Trophoblast cell (in vitro differentiated cells and primary cell): Measurements from ENCODE around the gene EXOC4.
A peak's percentile ranks its signal among the peaks of the same experiment; 100 is the strongest.

Experiments used
- DNase-seq, 2 donors: peaks; one replicate each; pipeline ENCODE4 v3.0.0-alpha.2; 2016
- H2AFZ ChIP-seq: 2 replicates; pipeline ENCODE4 v1.6.1; 2013; ENCODE audit warnings: low read length, moderate library complexity, mild to moderate bottlenecking; ENCODE audit not compliant: insufficient read depth, poor library complexity
- H2AK5ac ChIP-seq: 2 replicates; pipeline ENCODE4 v1.6.1; 2013; ENCODE audit warnings: mild to moderate bottlenecking, low read length
- H2BK120ac ChIP-seq: 2 replicates; pipeline ENCODE4 v1.6.1; 2013; ENCODE audit warnings: low read length, mild to moderate bottlenecking, moderate library complexity; ENCODE audit not compliant: insufficient read depth, poor library complexity
- H2BK12ac ChIP-seq: 2 replicates; pipeline ENCODE4 v1.6.1; 2013; ENCODE audit warnings: mild to moderate bottlenecking, low read length, moderate library complexity
- H2BK5ac ChIP-seq: 2 replicates; pipeline ENCODE4 v1.6.1; 2013; ENCODE audit warnings: low read length, low read depth, moderate library complexity, mild to moderate bottlenecking; ENCODE audit not compliant: poor library complexity
- H3K14ac ChIP-seq: 2 replicates; pipeline ENCODE4 v1.6.1; 2013; ENCODE audit warnings: mild to moderate bottlenecking, low read length
- H3K18ac ChIP-seq: 2 replicates; pipeline ENCODE4 v1.6.1; 2013; ENCODE audit warnings: mild to moderate bottlenecking, low read length
- H3K23ac ChIP-seq: 2 replicates; pipeline ENCODE4 v1.6.1; 2013; ENCODE audit warnings: low read length
- H3K27ac ChIP-seq: 2 replicates; pipeline ENCODE4 v1.5.1; 2013; ENCODE audit warnings: low read depth, mild to moderate bottlenecking, inconsistent platforms, low read length, moderate library complexity
- H3K27me3 ChIP-seq: 2 replicates; pipeline ENCODE4 v1.6.1; 2013; ENCODE audit warnings: inconsistent platforms, mild to moderate bottlenecking, low read length, moderate library complexity; ENCODE audit not compliant: insufficient read depth
- H3K36me3 ChIP-seq, 2 experiments: 1 replicate in 1 of 2; 2 replicates in 1 of 2; pipeline ENCODE4 v1.6.1; 2013; ENCODE audit warnings: low read length in 2 of 2, mild to moderate bottlenecking in 2 of 2, moderate library complexity in 1 of 2; ENCODE audit not compliant: insufficient read depth in 2 of 2, control insufficient read depth in 1 of 2
- H3K4ac ChIP-seq: 2 replicates; pipeline ENCODE4 v1.6.1; 2013; ENCODE audit warnings: low read depth, mild to moderate bottlenecking, low read length, moderate library complexity
- H3K4me1 ChIP-seq, 2 experiments: 1 replicate in 1 of 2; 2 replicates in 1 of 2; pipeline ENCODE4 v1.6.1; 2013; ENCODE audit warnings: low read length in 2 of 2, mild to moderate bottlenecking in 2 of 2, moderate library complexity in 1 of 2; ENCODE audit not compliant: insufficient read depth in 2 of 2, control insufficient read depth in 1 of 2
- H3K4me2 ChIP-seq: 2 replicates; pipeline ENCODE4 v1.6.1; 2013; ENCODE audit warnings: inconsistent platforms, mild to moderate bottlenecking, low read length, moderate library complexity
- H3K4me3 ChIP-seq: 2 replicates; pipeline ENCODE4 v1.5.1; 2013; ENCODE audit warnings: mild to moderate bottlenecking, low read depth, low read length, inconsistent platforms
- H3K79me1 ChIP-seq: one replicate; pipeline ENCODE4 v1.6.1; 2013; ENCODE audit warnings: low read length
- H3K79me2 ChIP-seq: 2 replicates; pipeline ENCODE4 v1.6.1; 2013; ENCODE audit warnings: low read length, mild to moderate bottlenecking; ENCODE audit not compliant: control insufficient read depth, insufficient read depth, poor library complexity
- H3K9ac ChIP-seq: 2 replicates; pipeline ENCODE4 v1.6.1; 2013; ENCODE audit warnings: mild to moderate bottlenecking, low read length
- H3K9me3 ChIP-seq: 2 replicates; pipeline ENCODE4 v1.6.1; 2013; ENCODE audit warnings: low read depth, mild to moderate bottlenecking, control low read depth, inconsistent platforms, low read length; ENCODE audit not compliant: insufficient read depth
- H4K12ac ChIP-seq: 2 replicates; pipeline ENCODE4 v1.6.1; 2013; ENCODE audit warnings: low read depth, mild to moderate bottlenecking, low read length, moderate library complexity
- H4K8ac ChIP-seq: 2 replicates; pipeline ENCODE4 v1.6.1; 2013; ENCODE audit warnings: low read depth, mild to moderate bottlenecking, low read length, moderate library complexity
- H4K91ac ChIP-seq: one replicate; pipeline ENCODE4 v1.6.1; 2013; ENCODE audit warnings: low read depth, mild to moderate bottlenecking, low read length, moderate library complexity
- WGBS: extraction: QIAGEN DNeasy Blood & Tissue Kit; methylation state at CpG from one replicate; pipeline ENCODE4 v1.1.7; 2013; ENCODE audit warnings: missing lambda C conversion rate; ENCODE audit not compliant: insufficient read length, insufficient coverage; ENCODE audit errors: extremely low coverage; 5-methylcytosine and 5-hydroxymethylcytosine counted together

The EXOC4 gene

GRCh38 chr7:133911724-133912123, 658.8 kb downstream of the EXOC4 start:
- Histone ChIP-seq H2AFZ (no peak overlapping the region), H3K9ac (no peak overlapping the region), H4K91ac (no peak overlapping the region), H3K4me2 (no peak overlapping the region), H2AK5ac (no peak overlapping the region), H3K14ac (no peak overlapping the region), H2BK120ac (no peak overlapping the region), H3K36me3 (no peaks in the 10 kb centered on the region), H3K4me3 (no peak overlapping the region), H3K27ac (no peak overlapping the region), H4K12ac (no peak overlapping the region), H3K4ac (no peak overlapping the region), H4K8ac (no peak overlapping the region), H3K9me3 (no peaks in the 10 kb centered on the region), H3K79me1 (no peaks in the 10 kb centered on the region), H3K18ac (no peak overlapping the region), H3K4me1 (no peaks in the 10 kb centered on the region), H2BK5ac (no peak overlapping the region), H3K79me2 (no peaks in the 10 kb centered on the region), H3K23ac (no peak overlapping the region), H2BK12ac (no peak overlapping the region), H3K27me3 (no peaks in the 10 kb centered on the region)
- DNase-seq = peak in 1 of 2 donors; percentile 50
- whole genome bisulfite sequencing = no CpG with 5 or more reads among the region's 2 CpGs

- Histone ChIP-seq H3K27ac (no peak overlapping the region), H2AK5ac (no peak overlapping the region), H3K79me2 (no peaks in the 10 kb centered on the region), H3K4me1 (no peaks in the 10 kb centered on the region), H2AFZ (no peak overlapping the region), H3K9ac (no peak overlapping the region), H3K27me3 (no peaks in the 10 kb centered on the region), H3K23ac (no peak overlapping the region), H3K79me1 (no peaks in the 10 kb centered on the region), H2BK120ac (no peak overlapping the region), H3K9me3 (no peaks in the 10 kb centered on the region), H2BK12ac (no peak overlapping the region), H2BK5ac (no peak overlapping the region), H3K4me3 (no peak overlapping the region), H3K36me3 (no peaks in the 10 kb centered on the region), H3K4ac (no peak overlapping the region), H4K91ac (no peak overlapping the region), H3K14ac (no peak overlapping the region), H4K8ac (no peak overlapping the region), H3K4me2 (no peak overlapping the region), H3K18ac (no peak overlapping the region), H4K12ac (no peak overlapping the region)
- no CpG with 5 or more reads among the region's 2 CpGs for WGBS
- DNase-seq = no peak
Observed at GRCh38 chr7:133912916-133913697, 660.2 kb downstream of the EXOC4 start.

- H2AFZ ChIP-seq = no peak overlapping the region
- no peak overlapping the region for H3K27ac ChIP-seq
- no peak overlapping the region for H2BK120ac ChIP-seq
- no peak overlapping the region for H2BK12ac ChIP-seq
- H4K12ac ChIP-seq = no peak overlapping the region
- H3K9ac ChIP-seq = no peak overlapping the region
- no peaks in the 10 kb centered on the region for H3K9me3 ChIP-seq
- H3K79me2 ChIP-seq = no peaks in the 10 kb centered on the region
- H3K18ac ChIP-seq = no peak overlapping the region
- no CpG with 5 or more reads among the region's 3 CpGs for WGBS
- H3K79me1 ChIP-seq = no peaks in the 10 kb centered on the region
- H4K91ac ChIP-seq = no peak overlapping the region
- no peak overlapping the region for H3K4ac ChIP-seq
- H3K27me3 ChIP-seq = no peaks in the 10 kb centered on the region
- no peak for DNase-seq
- H3K4me1 ChIP-seq = no peaks in the 10 kb centered on the region
- H2AK5ac ChIP-seq = no peak overlapping the region
- no peak overlapping the region for H3K14ac ChIP-seq
- no peak overlapping the region for H3K23ac ChIP-seq
- no peak overlapping the region for H3K4me3 ChIP-seq
- H4K8ac ChIP-seq = no peak overlapping the region
- no peak overlapping the region for H3K4me2 ChIP-seq
- H3K36me3 ChIP-seq = no peaks in the 10 kb centered on the region
- no peak overlapping the region for H2BK5ac ChIP-seq
Observed at GRCh38 chr7:133916621-133917020, 663.7 kb downstream of the EXOC4 start.

- H2AFZ ChIP-seq = no peak overlapping the region
- no peak overlapping the region for H3K14ac ChIP-seq
- no peaks in the 10 kb centered on the region for H3K79me2 ChIP-seq
Observed at GRCh38 chr7:133919810-133920209, 666.9 kb downstream of the EXOC4 start.

More at GRCh38 chr7:133919810-133920209, 666.9 kb downstream of the EXOC4 start:
- no peak overlapping the region for H3K4ac ChIP-seq
- no peaks in the 10 kb centered on the region for H3K9me3 ChIP-seq
- H2BK120ac ChIP-seq = no peak overlapping the region
- H3K79me1 ChIP-seq = no peaks in the 10 kb centered on the region
- H3K18ac ChIP-seq = no peak overlapping the region
- H3K4me3 ChIP-seq = no peak overlapping the region
- H3K4me2 ChIP-seq = no peak overlapping the region
- DNase-seq = peak; percentile 18 to 81
- H3K9ac ChIP-seq = no peak overlapping the region
- no peak overlapping the region for H4K91ac ChIP-seq
- no peaks in the 10 kb centered on the region for H3K27me3 ChIP-seq
- H2BK5ac ChIP-seq = no peak overlapping the region
- no peak overlapping the region for H4K8ac ChIP-seq
- H2BK12ac ChIP-seq = no peak overlapping the region
- H3K27ac ChIP-seq = no peak overlapping the region
- no peaks in the 10 kb centered on the region for H3K4me1 ChIP-seq
- H2AK5ac ChIP-seq = no peak overlapping the region
- H3K23ac ChIP-seq = no peak overlapping the region
- H4K12ac ChIP-seq = no peak overlapping the region
- H3K36me3 ChIP-seq = no peaks in the 10 kb centered on the region
